ENCODE results near the gene SLC66A2.
"Not testable (repeated sequence)": the region's sequence is repeated elsewhere in the genome, so short reads cannot be mapped to it uniquely, and the experiment has no call there.

SLC66A2 gene

DNA sequence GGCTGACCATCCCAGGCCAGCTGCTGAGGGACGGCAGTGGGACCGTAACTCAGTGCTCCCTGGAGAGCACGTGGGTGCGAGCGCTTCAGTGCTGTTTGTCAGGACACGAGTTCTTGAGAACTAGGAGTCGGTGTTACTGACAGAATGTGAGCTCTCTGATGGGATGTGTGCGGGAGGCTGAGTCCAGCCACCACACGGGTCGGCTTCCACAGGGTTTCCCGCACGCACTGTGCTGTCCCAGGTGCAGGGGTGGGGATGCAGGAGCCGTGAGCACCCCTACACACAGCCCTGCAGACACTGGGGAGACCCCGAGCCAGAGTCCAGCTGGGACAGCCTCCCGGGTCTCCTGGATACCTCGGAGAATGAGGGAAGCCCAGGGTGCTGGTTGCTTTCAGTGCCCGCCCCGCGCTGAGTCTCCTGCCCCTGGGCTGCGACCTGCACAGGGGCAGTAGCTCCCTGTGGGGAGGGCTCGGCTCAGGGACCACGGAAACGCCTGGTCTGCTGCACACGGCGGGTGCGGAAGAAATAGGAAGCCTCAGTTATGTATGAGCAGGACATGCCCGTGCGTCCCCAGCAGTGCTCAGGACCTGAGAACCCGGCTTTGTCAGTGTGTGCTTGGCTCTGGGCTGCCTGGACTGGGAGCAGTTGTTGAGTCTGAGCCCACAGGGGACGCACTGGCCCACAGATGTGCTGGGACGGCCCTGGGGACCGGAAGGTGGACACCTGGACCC lies 82.5 kb downstream of the SLC66A2 start:
- H3K9me3 Mint-ChIP-seq, result no peaks in the 10 kb centered on the region
- H3K4me3 Mint-ChIP-seq, result no peak overlapping the region

GRCh38 chr18:79868168-79868784 lies 83.2 kb downstream of the SLC66A2 start:
- H3K27ac Mint-ChIP-seq, result no peak overlapping the region
- DNase-seq (ENCODE audit: low spot score), result no peak
- no peaks in the 10 kb centered on the region for H3K9me3 Mint-ChIP-seq

More for the DNA sequence above, 82.5 kb downstream of the SLC66A2 start:
- Mint-ChIP-seq H3K27ac (no peak overlapping the region), H3K36me3 (ENCODE audit: low read depth) (no peaks in the 10 kb centered on the region), H3K4me1 (ENCODE audit: low read depth) (no peaks in the 10 kb centered on the region), H3K27me3 (ENCODE audit: low read depth) (no peaks in the 10 kb centered on the region)
- no peak for DNase-seq (ENCODE audit: low spot score)

DNA sequence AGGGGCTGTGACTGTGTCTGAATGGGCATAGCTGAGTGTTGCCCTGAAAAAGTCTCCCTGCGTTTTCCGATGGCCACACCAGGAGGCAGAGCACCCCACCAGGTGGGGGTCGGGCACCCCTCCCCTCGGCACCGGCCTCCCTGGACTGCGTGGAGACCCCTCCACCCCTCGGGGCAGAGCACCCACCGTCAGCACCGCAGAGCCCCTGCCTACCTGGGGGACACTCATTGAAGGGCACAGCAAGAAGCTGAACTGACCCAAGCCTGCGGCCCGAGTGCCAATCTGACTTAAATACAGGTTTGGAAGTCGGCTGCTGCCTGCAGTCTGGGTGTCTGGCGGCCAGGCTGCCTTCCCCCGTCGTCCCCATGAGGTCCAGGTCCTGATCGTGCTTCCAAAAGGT lies 83.8 kb downstream of the SLC66A2 start:
- H3K27me3 Mint-ChIP-seq (ENCODE audit: low read depth), result no peaks in the 10 kb centered on the region
- no peaks in the 10 kb centered on the region for H3K36me3 Mint-ChIP-seq (ENCODE audit: low read depth)
- DNase-seq (ENCODE audit: low spot score), result no peak
- H3K4me1 Mint-ChIP-seq (ENCODE audit: low read depth), result no peaks in the 10 kb centered on the region
- no peaks in the 10 kb centered on the region for H3K9me3 Mint-ChIP-seq
- H3K27ac Mint-ChIP-seq, result no peak overlapping the region
- no peak overlapping the region for H3K4me3 Mint-ChIP-seq

More at GRCh38 chr18:79868168-79868784, 83.2 kb downstream of the SLC66A2 start:
- Mint-ChIP-seq H3K36me3 (ENCODE audit: low read depth) (no peaks in the 10 kb centered on the region), H3K4me3 (no peak overlapping the region), H3K4me1 (ENCODE audit: low read depth) (no peaks in the 10 kb centered on the region), H3K27me3 (ENCODE audit: low read depth) (no peaks in the 10 kb centered on the region)

DNA sequence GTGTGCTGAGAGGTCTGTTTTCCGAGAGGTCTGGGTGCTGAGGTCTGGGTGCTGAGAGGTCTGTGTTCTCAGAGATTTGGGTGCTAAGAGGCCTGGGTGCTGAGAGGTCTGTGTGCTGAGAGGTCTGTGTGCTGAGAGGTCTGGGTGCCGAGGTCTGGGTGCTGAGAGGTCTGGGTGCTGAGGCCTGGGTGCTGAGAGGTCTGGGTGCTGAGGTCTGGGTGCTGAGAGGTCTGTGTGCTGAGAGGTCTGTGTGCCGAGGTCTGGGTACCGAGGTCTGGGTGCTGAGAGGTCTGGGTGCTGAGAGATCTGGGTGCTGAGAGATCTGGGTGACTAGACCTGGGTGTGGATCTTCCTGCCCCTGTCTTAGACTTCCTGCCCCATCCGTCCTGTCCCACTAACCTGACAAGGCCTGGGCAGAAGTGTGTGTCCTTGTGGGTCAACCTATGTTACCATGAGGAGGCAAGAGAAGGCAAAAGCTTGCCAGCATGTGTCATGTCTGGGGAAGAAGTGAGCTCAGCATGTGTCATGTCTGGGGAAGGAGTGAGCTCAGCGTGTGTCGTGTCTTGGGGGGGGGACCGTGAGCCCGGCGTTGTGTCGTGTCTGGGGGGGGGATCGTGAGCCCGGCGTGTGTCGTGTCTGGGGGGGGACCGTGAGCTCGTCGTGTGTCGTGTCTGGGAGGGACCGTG lies 84.4 kb downstream of the SLC66A2 start:
- no peak for DNase-seq (ENCODE audit: low spot score)
- Mint-ChIP-seq H3K4me3 (no peak overlapping the region), H3K36me3 (ENCODE audit: low read depth) (no peaks in the 10 kb centered on the region), H3K4me1 (ENCODE audit: low read depth) (no peaks in the 10 kb centered on the region), H3K27me3 (ENCODE audit: low read depth) (peaks cover 2% of the 10 kb centered on the region), H3K27ac (no peak overlapping the region), H3K9me3 (peaks cover 3% of the 10 kb centered on the region)

DNA sequence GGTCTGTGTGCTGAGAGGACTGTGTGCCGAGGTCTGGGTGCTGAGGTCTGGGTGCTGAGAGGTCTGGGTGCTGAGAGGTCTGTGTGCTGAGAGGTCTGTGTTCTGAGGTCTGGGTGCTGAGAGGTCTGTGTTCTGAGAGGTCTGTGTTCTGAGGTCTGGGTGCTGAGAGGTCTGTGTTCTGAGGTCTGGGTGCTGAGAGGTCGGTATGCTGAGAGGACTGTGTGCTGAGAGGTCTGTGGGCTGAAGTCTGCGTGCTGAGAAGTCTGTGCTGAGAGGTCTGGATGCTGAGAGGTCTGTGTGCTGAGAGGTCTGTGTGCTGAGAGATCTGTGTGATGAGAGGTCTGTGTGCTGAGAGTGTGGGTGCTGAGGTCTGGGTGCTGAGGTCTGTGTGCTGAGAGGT lies 85.5 kb downstream of the SLC66A2 start:
- not testable (repeated sequence) for DNase-seq (ENCODE audit: low spot score); H3K27ac Mint-ChIP-seq; H3K36me3 Mint-ChIP-seq (ENCODE audit: low read depth); H3K9me3 Mint-ChIP-seq; H3K4me1 Mint-ChIP-seq (ENCODE audit: low read depth); H3K4me3 Mint-ChIP-seq; H3K27me3 Mint-ChIP-seq (ENCODE audit: low read depth)

- not testable (repeated sequence) for H3K27me3 Mint-ChIP-seq (ENCODE audit: low read depth); H3K9me3 Mint-ChIP-seq; H3K27ac Mint-ChIP-seq; H3K4me1 Mint-ChIP-seq (ENCODE audit: low read depth); DNase-seq (ENCODE audit: low spot score); H3K4me3 Mint-ChIP-seq; H3K36me3 Mint-ChIP-seq (ENCODE audit: low read depth)
Measured at GRCh38 chr18:79864955-79865354, 86.5 kb downstream of the SLC66A2 start.

- no peaks in the 10 kb centered on the region for H3K36me3 Mint-ChIP-seq (ENCODE audit: low read depth)
- peaks cover 9% of the 10 kb centered on the region for H3K9me3 Mint-ChIP-seq
- H3K27ac Mint-ChIP-seq, result no peak overlapping the region
- DNase-seq (ENCODE audit: low spot score), result no peak
- no peak overlapping the region for H3K4me3 Mint-ChIP-seq
- no peaks in the 10 kb centered on the region for H3K4me1 Mint-ChIP-seq (ENCODE audit: low read depth)
- H3K27me3 Mint-ChIP-seq (ENCODE audit: low read depth), result peaks cover 3% of the 10 kb centered on the region
Measured at GRCh38 chr18:79864006-79864725, 87.3 kb downstream of the SLC66A2 start.

- Mint-ChIP-seq H3K27ac (no peak overlapping the region), H3K9me3 (peaks cover 9% of the 10 kb centered on the region), H3K4me3 (no peak overlapping the region)
Measured at GRCh38 chr18:79863161-79864005, 88.1 kb downstream of the SLC66A2 start.

GRCh38 chr18:79862562-79862961 lies 88.9 kb downstream of the SLC66A2 start:
- no peaks in the 10 kb centered on the region for H3K36me3 Mint-ChIP-seq (ENCODE audit: low read depth)
- H3K27ac Mint-ChIP-seq, result no peak overlapping the region
- H3K4me1 Mint-ChIP-seq (ENCODE audit: low read depth), result no peaks in the 10 kb centered on the region
- H3K4me3 Mint-ChIP-seq, result no peak overlapping the region
- H3K9me3 Mint-ChIP-seq, result peaks cover 9% of the 10 kb centered on the region
- no peak for DNase-seq (ENCODE audit: low spot score)
- H3K27me3 Mint-ChIP-seq (ENCODE audit: low read depth), result peaks cover 3% of the 10 kb centered on the region

More at GRCh38 chr18:79863161-79864005, 88.1 kb downstream of the SLC66A2 start:
- no peak for DNase-seq (ENCODE audit: low spot score)
- peaks cover 3% of the 10 kb centered on the region for H3K27me3 Mint-ChIP-seq (ENCODE audit: low read depth)
- H3K4me1 Mint-ChIP-seq (ENCODE audit: low read depth), result no peaks in the 10 kb centered on the region
- H3K36me3 Mint-ChIP-seq (ENCODE audit: low read depth), result no peaks in the 10 kb centered on the region

- H3K4me1 Mint-ChIP-seq (ENCODE audit: low read depth), result no peaks in the 10 kb centered on the region
- peaks cover 3% of the 10 kb centered on the region for H3K27me3 Mint-ChIP-seq (ENCODE audit: low read depth)
- H3K27ac Mint-ChIP-seq, result no peak overlapping the region
- H3K36me3 Mint-ChIP-seq (ENCODE audit: low read depth), result no peaks in the 10 kb centered on the region
- no peak overlapping the region for H3K4me3 Mint-ChIP-seq
- peaks cover 9% of the 10 kb centered on the region for H3K9me3 Mint-ChIP-seq
- no peak for DNase-seq (ENCODE audit: low spot score)
Measured at GRCh38 chr18:79861687-79862086, 89.8 kb downstream of the SLC66A2 start.

DNA sequence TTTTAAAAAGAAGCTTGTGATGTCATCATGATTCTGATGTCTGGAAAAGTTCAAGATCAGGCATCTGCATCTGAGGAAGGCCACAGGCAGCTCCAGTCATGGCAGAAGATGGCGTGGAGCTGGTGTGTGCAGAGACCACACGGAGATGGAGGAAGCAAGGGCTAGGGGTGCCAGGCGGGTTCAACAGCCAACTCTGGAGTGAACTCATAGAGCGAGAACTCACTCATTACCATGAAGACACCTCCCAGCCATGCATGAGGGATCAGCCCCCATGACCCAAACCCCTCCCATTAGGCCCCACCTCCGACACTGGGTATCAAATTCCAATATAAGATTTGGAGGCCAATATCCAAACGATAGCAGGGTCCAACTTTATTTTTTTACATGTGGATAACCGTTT lies 92.1 kb downstream of the SLC66A2 start:
- DNase-seq (ENCODE audit: low spot score), result no peak
- Mint-ChIP-seq H3K4me3 (no peak overlapping the region), H3K27me3 (ENCODE audit: low read depth) (peaks cover 3% of the 10 kb centered on the region), H3K27ac (no peak overlapping the region), H3K4me1 (ENCODE audit: low read depth) (no peaks in the 10 kb centered on the region), H3K9me3 (peaks cover 9% of the 10 kb centered on the region), H3K36me3 (ENCODE audit: low read depth) (no peaks in the 10 kb centered on the region)

GRCh38 chr18:79857082-79857671 lies 94.3 kb downstream of the SLC66A2 start:
- H3K27ac Mint-ChIP-seq, result no peak overlapping the region
- H3K4me3 Mint-ChIP-seq, result no peak overlapping the region
- no peaks in the 10 kb centered on the region for H3K4me1 Mint-ChIP-seq (ENCODE audit: low read depth)
- no peak for DNase-seq (ENCODE audit: low spot score)
- H3K9me3 Mint-ChIP-seq, result peaks cover 8% of the 10 kb centered on the region
- H3K36me3 Mint-ChIP-seq (ENCODE audit: low read depth), result no peaks in the 10 kb centered on the region
- peaks cover 2% of the 10 kb centered on the region for H3K27me3 Mint-ChIP-seq (ENCODE audit: low read depth)

Measured in T-helper 2 cell treated with Interferon-gamma antibody and Interleukin-4, amounts not matched to agents 5 μg/mL and 100 μg/mL, for 36 hours (primary cell).